Measurements from ENCODE around the gene TYMS.

Gene TYMS

DNA sequence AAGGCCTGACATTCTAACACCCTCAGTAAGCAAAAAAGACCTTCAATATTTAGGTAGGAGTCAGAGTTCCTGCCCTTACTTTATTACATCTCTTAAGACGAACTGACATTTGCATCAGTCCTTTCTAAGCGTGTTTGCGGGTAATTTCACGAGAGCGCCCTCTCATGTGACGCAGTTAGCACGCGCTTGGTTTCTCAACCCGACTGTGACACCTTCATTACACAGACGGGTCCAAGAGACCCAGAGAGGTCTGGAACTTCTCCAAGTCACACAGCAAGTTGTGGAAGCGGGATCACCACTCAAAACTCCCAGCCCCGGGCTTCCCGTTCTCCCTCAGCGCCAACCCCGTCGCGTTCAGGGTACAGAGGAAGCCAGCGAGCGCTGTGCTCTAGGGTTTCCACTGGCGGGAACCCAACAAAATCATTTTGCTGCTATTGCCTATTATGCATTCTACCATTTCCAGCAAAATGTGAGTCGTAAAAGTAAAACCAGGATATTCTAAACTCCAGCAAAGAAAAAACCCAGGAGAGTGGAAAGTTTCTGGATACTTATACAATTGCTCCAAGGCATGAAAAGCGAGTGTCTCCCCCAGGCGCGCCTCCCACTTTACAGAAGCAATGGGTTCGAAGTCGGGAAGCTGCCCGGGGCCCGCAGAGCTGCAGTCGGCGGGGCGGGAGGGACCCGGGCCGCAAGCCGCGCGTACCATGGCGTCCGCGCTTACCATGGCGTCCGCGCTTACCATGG is 54.4 kb downstream of the TYMS start:
- TF ChIP-seq, protein P1, sequence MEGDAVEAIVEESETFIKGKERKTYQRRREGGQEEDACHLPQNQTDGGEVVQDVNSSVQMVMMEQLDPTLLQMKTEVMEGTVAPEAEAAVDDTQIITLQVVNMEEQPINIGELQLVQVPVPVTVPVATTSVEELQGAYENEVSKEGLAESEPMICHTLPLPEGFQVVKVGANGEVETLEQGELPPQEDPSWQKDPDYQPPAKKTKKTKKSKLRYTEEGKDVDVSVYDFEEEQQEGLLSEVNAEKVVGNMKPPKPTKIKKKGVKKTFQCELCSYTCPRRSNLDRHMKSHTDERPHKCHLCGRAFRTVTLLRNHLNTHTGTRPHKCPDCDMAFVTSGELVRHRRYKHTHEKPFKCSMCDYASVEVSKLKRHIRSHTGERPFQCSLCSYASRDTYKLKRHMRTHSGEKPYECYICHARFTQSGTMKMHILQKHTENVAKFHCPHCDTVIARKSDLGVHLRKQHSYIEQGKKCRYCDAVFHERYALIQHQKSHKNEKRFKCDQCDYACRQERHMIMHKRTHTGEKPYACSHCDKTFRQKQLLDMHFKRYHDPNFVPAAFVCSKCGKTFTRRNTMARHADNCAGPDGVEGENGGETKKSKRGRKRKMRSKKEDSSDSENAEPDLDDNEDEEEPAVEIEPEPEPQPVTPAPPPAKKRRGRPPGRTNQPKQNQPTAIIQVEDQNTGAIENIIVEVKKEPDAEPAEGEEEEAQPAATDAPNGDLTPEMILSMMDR (conservative IDR thresholded peaks at IDR 0.05; ENCODE audit: control insufficient read depth, insufficient read depth, low read depth, low read length) = no peak
- peak; percentile 97 for DNase-seq (ENCODE audit: low read depth)
- peak overlapping the region; percentile 87 for H3K4me3 ChIP-seq (ENCODE audit: control insufficient read depth, low read depth, low read length)

DNA sequence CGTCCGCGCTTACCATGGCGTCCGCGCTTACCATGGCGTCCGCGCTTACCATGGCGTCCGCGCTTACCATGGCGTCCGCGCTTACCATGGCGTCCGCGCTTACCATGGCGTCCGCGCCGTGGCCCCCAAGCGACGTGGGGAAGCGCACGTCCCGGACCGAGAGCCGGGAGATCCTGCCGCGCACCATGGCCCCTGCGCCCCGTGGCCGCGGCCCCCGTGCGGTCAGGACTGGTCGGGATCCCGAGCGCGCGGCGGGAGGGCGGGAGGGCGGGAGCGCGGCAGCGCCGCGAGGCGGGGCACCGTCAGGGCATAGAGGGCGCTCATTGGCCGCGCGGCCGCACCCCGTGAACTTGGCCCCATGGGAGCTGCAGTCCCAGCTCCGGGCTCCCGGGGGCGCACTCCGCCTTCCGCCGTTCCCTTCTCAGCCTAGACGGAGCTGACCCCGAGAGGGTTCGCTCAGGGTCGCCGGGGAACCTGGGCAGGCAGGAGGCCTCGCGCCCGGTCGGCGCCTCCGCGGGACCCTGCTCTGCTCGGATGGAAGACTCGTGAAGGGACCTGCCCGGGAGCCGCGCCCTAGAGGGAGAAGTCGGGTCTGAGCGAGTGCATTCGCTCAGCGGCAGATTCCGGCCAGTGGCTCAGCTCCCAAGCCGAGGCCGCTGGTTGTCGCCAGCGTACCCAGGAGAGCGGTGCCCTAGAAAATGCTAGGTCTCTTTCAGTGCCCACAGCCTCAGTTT is 55.1 kb downstream of the TYMS start, which contains the start of gene ENOSF1:
ENOSF1 (minus strand) TSS at position 230 of the 734 bp plus-strand sequence; CDS start at position 187, 43 bp downstream.
- peak within 1 kb of the TSS; percentile 87 for H3K4me3 ChIP-seq (ENCODE audit: control insufficient read depth, low read depth, low read length)
- TF ChIP-seq, protein P1 (conservative IDR thresholded peaks at IDR 0.05; ENCODE audit: control insufficient read depth, insufficient read depth, low read depth, low read length) = peak; percentile 52
- DNase-seq (ENCODE audit: low read depth) = peak; percentile 79

DNA sequence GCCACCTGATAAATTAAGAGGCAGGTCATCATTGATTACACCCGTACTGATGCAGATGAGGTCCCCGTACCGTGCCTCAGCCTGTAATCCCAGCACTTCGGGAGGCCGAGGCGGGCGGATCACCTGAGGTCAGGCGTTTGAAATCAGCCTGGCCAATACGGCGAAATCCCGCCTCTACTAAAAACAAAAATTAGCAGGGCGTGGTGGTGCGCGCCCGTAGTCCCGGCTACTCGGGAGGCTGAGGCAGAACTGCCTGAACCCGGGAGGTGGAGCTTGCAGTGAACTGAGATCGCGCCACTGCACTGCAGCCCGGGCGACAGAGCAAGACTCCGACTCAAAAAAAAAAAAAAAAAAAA is 55.7 kb downstream of the TYMS start:
- peak overlapping the region; percentile 48 for H3K4me3 ChIP-seq (ENCODE audit: control insufficient read depth, low read depth, low read length)
- no peak for DNase-seq (ENCODE audit: low read depth)
- TF ChIP-seq, protein P1 (conservative IDR thresholded peaks at IDR 0.05; ENCODE audit: control insufficient read depth, insufficient read depth, low read depth, low read length) = no peak

DNA sequence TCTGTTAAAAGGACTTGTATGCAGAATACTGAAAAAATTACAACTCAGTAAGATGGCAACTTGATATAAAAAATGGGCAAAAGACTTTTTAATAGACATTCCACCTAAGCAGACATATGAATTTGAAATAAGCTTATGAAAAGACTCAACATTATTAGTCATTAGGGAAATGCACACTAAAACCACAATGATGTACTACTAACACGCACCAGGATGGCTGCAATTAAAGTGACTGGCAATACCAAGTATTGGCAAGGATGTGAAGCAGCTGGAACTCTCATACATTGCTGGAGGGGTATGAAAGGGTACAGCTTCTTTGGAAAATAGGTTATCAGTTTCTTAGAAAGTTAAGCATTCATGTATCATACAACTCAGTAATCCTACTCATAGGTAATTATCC is 58.2 kb downstream of the TYMS start:
- no peak overlapping the region for H3K4me3 ChIP-seq (ENCODE audit: control insufficient read depth, low read depth, low read length)
- peak; percentile 89 for DNase-seq (ENCODE audit: low read depth)
- TF ChIP-seq, protein P1 (conservative IDR thresholded peaks at IDR 0.05; ENCODE audit: control insufficient read depth, insufficient read depth, low read depth, low read length) = no peak

DNA sequence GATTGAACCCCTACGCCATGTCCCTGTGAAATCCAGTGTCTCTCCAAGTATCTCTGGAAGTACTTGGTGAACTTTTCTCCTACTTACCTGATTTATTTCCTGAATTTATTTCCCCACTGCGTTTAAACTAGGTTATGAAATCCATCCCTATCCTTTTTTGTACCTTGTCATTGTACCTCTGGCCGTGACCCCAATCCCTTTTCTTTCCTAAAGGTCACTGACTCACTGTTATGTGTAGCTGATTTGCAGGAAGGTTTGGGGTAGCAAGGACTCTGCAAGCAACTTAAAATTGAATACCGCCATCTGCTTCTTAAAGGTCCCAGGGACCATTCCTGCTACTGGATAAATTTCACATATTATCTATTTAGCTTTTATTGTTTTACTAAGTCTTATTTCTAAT is 59.5 kb downstream of the TYMS start:
- TF ChIP-seq, protein P1 (conservative IDR thresholded peaks at IDR 0.05; ENCODE audit: control insufficient read depth, insufficient read depth, low read depth, low read length) = no peak
- DNase-seq (ENCODE audit: low read depth) = no peak
- H3K4me3 ChIP-seq (ENCODE audit: control insufficient read depth, low read depth, low read length) = no peak overlapping the region
